GM12874 (cell line): ENCODE measurements around the gene NPEPL1.

ENCODE experiments used
- TF ChIP-seq, protein P1 (sequence below): IDR thresholded peaks from 2 replicates; pipeline ENCODE4 v1.5.1; 2011; ENCODE audit warnings: low read depth, mild to moderate bottlenecking, control low read depth, low read length, moderate library complexity; ENCODE audit not compliant: insufficient read depth

Gene NPEPL1, protein sequence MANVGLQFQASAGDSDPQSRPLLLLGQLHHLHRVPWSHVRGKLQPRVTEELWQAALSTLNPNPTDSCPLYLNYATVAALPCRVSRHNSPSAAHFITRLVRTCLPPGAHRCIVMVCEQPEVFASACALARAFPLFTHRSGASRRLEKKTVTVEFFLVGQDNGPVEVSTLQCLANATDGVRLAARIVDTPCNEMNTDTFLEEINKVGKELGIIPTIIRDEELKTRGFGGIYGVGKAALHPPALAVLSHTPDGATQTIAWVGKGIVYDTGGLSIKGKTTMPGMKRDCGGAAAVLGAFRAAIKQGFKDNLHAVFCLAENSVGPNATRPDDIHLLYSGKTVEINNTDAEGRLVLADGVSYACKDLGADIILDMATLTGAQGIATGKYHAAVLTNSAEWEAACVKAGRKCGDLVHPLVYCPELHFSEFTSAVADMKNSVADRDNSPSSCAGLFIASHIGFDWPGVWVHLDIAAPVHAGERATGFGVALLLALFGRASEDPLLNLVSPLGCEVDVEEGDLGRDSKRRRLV

DNA sequence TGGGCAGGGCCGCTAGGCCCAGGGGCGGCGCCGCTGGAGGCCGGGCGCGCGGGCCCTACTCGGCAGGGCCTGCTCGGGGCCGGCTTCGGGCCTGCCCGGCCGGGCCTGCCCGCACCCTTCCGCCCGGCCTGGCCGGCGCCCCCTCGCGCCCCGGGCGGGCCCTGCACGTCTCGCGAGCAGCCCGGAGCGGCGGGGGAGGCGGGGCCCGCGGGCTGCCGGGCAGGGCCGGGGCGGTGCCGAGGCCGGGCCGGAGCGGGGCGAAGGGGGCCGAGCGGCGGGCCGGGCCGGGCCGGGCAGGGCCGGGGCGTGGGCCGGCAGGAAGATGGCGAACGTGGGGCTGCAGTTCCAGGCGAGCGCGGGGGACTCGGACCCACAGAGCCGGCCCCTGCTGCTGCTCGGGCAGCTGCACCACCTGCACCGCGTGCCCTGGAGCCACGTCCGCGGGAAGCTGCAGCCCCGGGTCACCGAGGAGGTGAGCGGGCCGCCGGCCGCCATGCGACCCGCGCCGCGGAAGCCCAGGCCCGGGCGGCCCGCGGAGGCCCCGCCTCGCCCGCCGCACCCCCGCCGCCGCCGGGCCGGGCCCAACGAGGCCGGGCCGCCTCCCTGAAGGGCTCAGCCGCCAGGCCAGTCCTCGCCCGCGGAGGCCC, at the start of gene NPEPL1:
Gene NPEPL1 (plus strand): TSS at position 222 of the 647 bp plus-strand sequence. CDS start 101 bp downstream, at position 323.
- TF ChIP-seq, protein P1, sequence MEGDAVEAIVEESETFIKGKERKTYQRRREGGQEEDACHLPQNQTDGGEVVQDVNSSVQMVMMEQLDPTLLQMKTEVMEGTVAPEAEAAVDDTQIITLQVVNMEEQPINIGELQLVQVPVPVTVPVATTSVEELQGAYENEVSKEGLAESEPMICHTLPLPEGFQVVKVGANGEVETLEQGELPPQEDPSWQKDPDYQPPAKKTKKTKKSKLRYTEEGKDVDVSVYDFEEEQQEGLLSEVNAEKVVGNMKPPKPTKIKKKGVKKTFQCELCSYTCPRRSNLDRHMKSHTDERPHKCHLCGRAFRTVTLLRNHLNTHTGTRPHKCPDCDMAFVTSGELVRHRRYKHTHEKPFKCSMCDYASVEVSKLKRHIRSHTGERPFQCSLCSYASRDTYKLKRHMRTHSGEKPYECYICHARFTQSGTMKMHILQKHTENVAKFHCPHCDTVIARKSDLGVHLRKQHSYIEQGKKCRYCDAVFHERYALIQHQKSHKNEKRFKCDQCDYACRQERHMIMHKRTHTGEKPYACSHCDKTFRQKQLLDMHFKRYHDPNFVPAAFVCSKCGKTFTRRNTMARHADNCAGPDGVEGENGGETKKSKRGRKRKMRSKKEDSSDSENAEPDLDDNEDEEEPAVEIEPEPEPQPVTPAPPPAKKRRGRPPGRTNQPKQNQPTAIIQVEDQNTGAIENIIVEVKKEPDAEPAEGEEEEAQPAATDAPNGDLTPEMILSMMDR, result peak; percentile 41

DNA sequence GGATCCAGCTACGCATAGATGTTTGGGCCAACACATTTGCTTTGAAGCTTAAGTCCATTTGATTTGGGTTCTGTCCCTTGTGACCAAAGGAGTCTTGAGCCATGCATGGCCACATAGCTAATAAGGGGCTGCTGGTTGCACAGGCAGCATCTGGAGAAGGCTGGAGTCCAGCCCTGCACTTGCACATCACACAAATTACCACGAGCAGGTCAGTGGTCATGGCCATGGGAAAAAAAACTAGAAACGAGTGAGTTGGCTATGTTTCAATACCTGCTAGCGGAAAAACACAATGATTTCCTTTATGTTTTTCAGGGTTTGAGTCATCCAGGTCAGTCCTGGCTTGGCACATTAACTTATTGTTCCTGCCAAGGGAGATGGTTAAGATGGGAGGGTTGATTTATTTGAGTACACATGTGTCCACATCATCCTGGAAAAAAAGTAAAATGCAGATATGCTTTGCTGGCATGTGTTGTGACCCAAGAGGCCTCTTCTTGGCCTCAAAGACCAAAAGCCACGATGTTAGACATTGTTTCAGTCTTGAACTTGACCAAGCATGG, 47.1 kb upstream of the NPEPL1 start:
- TF ChIP-seq, protein P1, result no peak

DNA sequence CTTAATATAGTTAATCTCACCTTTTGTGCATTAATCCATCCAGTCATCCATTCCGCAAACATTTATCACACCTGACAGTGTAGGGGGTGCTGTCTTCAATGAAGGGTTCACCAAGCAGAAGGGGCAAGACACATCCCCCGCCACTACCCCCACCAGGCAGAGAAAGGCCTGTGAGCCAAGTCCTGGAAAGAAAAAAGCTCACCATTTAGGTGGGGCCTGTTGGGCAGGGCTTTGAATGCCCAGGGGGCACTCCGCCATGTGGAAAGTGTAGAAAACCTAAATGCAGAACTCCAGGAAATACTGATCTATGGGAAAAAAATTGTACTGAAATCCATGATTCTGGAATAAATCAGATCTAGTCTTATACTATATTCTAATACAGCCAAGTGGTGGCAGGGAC, 46.3 kb upstream of the NPEPL1 start:
- TF ChIP-seq, protein P1, result no peak

DNA sequence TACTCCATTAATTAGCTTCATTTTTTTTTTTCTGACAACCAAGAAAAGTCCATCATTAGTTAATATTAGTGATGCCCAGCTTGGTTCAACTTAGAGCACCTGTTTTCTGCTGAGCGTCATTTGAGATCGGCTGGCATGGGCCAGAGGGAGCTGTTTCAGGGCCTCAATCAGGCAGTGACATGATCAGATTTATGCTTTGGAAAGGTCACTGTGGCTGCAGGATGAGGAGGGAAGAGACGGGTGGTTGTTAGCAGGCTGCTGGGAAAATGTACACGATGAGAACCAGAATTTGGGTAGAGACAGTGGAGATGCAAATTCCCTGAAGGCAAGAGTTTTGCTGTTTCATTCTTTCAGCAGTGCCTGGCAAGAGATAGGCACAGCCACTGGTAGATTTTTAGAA, 45.9 kb upstream of the NPEPL1 start:
- TF ChIP-seq, protein P1, result no peak

DNA sequence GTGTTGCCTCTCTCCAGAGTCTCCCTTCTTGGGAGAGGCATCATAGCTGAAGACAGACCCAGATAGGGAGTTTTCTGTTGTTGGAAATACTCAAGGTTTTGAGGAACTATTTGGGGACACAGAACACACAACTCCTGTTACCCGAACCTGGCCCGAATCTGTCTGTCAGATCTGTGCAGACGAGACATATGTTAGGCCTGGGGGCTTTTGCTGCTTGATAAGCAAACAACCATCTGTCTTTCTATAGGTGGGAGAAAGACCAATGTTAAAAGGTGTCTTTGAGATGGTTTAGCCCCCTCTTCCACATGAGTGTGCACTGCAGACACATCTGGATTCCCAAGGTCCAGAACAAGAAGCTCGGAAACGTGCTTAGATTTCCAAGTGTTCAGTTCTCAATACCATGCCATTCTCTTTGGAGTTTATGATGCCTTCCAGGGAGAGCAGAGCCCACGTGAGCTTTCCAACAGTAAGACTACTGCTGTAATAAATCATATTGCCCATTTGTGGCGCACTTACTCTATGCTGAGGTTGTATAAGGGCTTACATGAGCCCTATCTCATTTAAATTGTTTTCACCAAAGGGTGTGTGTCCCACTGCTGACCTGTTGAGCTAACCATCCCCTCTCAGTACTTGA, 45.3 kb upstream of the NPEPL1 start:
- TF ChIP-seq, protein P1, result peak; percentile 31; the same call in 1 of the 2 replicates

DNA sequence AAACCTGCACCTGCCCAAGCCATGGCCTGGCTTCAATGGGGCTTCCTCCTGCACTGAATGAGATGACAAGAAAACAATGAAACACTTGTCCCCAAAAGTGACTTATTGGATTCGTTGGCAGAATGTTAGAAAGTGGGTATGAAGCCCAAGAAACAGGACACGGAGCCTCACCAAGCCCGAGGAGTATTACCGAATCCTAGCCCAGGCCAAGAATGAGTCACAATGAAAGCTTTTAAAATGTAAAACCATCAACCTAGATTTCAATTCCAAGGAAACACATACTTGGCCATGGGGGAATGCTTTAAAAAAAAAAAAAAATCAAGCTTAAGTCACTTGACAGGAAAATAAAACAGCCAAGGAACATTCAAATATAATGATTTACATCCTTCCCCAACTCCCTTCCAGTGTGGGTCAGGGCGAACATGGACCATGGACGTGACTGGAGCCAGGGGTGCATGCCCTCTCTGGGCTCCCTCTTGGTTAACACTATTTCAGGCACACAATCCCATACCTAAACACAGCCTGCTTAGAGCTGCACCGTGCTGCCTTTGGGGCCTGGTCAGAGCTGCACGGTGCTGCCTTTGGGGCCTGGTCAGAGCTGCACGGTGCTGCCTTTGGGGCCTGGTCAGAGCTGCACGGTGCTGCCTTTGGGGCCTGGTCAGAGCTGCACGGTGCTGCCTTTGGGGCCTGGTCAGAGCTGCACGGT, 44.7 kb upstream of the NPEPL1 start:
- TF ChIP-seq, protein P1, result no peak
